ENCODE measurements around the gene KIF11. TPM values are rescaled to one million over a fixed set of nuclear protein-coding genes. Genes with fewer than 3 reads are reported as not detected.
"Not testable (repeated sequence)": the region's sequence is repeated elsewhere in the genome, so short reads cannot be mapped to it uniquely, and the experiment has no call there.

KIF11 gene
- total RNA-seq, 4 donors from 2014 or later, result 0.33 to 0.80 (median 0.40) TPM

DNA sequence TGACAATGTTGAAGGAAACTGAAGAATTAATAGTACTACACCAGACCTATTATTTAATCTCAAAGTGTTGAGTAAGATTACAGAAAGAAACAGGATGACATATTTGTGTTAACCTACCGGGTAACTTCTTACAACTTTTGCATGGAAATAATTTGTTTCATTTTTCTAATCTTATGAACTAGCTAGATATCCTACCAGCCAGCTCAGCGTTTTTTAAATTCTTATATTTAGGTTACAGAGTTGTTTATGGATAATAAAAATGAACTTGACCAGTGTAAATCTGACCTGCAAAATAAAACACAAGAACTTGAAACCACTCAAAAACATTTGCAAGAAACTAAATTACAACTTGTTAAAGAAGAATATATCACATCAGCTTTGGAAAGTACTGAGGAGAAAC is 37.0 kb downstream of the KIF11 start:
- Histone ChIP-seq H3K27me3 (no peaks in the 10 kb centered on the region), H3K9me3 (no peaks in the 10 kb centered on the region), H3K36me3 (no peaks in the 10 kb centered on the region), H3K4me3 (no peak overlapping the region), H3K27ac (replicated peaks in 1 of 4) (no peak overlapping the region), H3K4me1 (no peaks in the 10 kb centered on the region)
- DNase-seq (ENCODE audit: extremely low spot score), result no peak
- no peak for TF ChIP-seq EP300 (IDR thresholded peaks at IDR 0.05)
- TF ChIP-seq POLR2A (IDR thresholded peaks at IDR 0.05; ENCODE audit: low read depth), result no peak
- TF ChIP-seq POLR2AphosphoS5 (IDR thresholded peaks at IDR 0.05), result no peak
- TF ChIP-seq, protein P1, sequence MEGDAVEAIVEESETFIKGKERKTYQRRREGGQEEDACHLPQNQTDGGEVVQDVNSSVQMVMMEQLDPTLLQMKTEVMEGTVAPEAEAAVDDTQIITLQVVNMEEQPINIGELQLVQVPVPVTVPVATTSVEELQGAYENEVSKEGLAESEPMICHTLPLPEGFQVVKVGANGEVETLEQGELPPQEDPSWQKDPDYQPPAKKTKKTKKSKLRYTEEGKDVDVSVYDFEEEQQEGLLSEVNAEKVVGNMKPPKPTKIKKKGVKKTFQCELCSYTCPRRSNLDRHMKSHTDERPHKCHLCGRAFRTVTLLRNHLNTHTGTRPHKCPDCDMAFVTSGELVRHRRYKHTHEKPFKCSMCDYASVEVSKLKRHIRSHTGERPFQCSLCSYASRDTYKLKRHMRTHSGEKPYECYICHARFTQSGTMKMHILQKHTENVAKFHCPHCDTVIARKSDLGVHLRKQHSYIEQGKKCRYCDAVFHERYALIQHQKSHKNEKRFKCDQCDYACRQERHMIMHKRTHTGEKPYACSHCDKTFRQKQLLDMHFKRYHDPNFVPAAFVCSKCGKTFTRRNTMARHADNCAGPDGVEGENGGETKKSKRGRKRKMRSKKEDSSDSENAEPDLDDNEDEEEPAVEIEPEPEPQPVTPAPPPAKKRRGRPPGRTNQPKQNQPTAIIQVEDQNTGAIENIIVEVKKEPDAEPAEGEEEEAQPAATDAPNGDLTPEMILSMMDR (IDR thresholded peaks at IDR 0.05), result no peak
- WGBS, result 95% methylated on average over 2 of the region's 2 CpGs
- intact Hi-C loops (cut with DNase I), result no loop called here

DNA sequence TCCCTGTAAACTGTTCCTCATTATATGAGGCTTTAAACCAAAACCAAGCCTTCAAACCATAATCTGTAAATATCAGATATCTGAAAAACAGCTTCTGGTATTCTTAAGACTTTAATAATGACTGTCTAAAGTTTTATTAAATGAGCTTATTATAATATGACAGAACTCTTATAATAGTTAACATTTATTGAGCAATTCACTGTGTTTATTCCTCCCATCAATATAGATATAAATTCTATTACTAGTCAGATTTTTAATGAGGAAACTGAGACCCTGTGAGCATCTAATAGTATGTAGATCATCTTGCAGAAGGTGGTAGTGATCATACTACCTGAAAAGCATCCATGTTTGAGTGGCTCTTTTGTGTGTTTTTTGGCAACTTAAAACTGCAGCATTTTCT is 45.1 kb downstream of the KIF11 start:
- no peak for DNase-seq (ENCODE audit: extremely low spot score)
- Histone ChIP-seq H3K36me3 (no peaks in the 10 kb centered on the region), H3K4me3 (no peak overlapping the region), H3K9me3 (no peaks in the 10 kb centered on the region), H3K27me3 (no peaks in the 10 kb centered on the region), H3K4me1 (no peaks in the 10 kb centered on the region), H3K27ac (replicated peaks in 1 of 4) (no peak overlapping the region)
- TF ChIP-seq EP300 (IDR thresholded peaks at IDR 0.05) (no peak), POLR2AphosphoS5 (IDR thresholded peaks at IDR 0.05) (no peak), POLR2A (IDR thresholded peaks at IDR 0.05; ENCODE audit: low read depth) (no peak)
- TF ChIP-seq, protein P1 (IDR thresholded peaks at IDR 0.05), result no peak
- intact Hi-C loops (cut with DNase I), result no loop called here

DNA sequence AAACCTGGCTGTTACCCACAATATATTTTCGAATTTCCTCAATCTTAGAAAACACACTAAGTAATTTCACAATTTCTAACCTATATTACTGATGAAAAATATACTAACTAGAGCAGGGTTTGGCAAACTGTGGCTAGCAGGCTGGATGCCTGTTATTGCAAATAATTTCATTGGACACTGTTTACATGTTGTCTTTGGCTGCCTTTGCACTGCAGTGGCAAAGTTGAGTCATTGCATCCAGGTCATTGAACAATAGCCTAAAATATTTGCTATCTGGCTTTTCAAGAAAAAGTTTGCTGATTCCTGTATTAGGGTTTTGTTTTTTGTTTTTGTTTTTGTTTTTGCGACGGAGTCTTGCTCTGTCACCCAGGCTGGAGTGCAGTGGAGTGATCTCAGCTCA is 47.2 kb downstream of the KIF11 start:
- Histone ChIP-seq H3K27me3 (no peaks in the 10 kb centered on the region), H3K4me1 (no peaks in the 10 kb centered on the region), H3K9me3 (no peaks in the 10 kb centered on the region), H3K27ac (replicated peaks in 1 of 4) (no peak overlapping the region), H3K4me3 (no peak overlapping the region), H3K36me3 (no peaks in the 10 kb centered on the region)
- intact Hi-C loops (cut with DNase I), result no loop called here
- DNase-seq (ENCODE audit: extremely low spot score), result no peak
- whole genome bisulfite sequencing, result 95% methylated on average over 3 of the region's 3 CpGs
- TF ChIP-seq POLR2A (IDR thresholded peaks at IDR 0.05; ENCODE audit: low read depth) (no peak), POLR2AphosphoS5 (IDR thresholded peaks at IDR 0.05) (no peak), EP300 (IDR thresholded peaks at IDR 0.05) (no peak)
- TF ChIP-seq, protein P1 (IDR thresholded peaks at IDR 0.05), result no peak

DNA sequence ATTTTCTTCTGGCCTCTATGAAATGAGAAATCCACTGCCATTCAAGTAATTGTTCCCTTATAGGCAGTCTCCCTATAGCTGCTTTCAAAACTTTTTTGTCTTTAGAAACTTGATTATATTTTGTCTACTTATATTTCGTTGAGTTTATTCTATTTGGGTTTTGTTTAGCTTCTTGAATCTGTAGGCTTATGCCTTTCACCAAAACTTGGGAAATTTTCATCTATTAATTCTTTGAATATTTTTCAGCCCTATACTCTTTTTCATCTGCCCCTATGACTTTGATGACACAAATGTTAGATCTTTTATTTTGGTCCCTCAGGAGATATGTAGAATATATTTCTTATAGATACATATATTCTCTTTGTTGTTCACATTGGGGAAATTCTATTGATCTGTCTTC is 48.6 kb downstream of the KIF11 start:
- H3K36me3 ChIP-seq, result no peaks in the 10 kb centered on the region
- H3K4me3 ChIP-seq, result no peak overlapping the region
- no peaks in the 10 kb centered on the region for H3K9me3 ChIP-seq
- H3K27ac ChIP-seq (replicated peaks in 1 of 4), result no peak overlapping the region
- H3K27me3 ChIP-seq, result no peaks in the 10 kb centered on the region
- intact Hi-C loops (cut with DNase I), result no loop called here
- TF ChIP-seq EP300 (IDR thresholded peaks at IDR 0.05) (no peak), POLR2AphosphoS5 (IDR thresholded peaks at IDR 0.05) (no peak), POLR2A (IDR thresholded peaks at IDR 0.05; ENCODE audit: low read depth) (no peak)
- TF ChIP-seq, protein P1 (IDR thresholded peaks at IDR 0.05), result no peak
- no peak for DNase-seq (ENCODE audit: extremely low spot score)
- 94% methylated on average over 1 of the region's 1 CpG for WGBS
- no peaks in the 10 kb centered on the region for H3K4me1 ChIP-seq

DNA sequence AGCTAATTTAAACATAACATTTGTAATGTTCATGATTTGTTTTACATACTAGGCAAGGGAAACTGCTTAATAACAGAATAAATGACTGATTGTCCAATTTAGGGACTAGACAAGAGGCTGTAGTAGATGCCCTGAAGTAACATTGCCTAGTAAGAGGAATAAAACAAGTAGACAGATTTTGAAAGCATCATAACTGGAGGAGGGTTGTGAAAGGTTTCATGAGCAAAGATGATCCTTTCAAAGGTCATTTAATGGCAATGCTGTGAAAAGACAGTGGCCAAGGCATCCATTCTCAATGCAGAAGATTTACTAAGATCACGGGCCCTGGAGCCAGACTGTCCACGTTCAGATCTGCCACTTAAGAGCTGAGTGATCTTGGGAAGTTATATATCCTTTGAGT is 52.0 kb downstream of the KIF11 start:
- WGBS, result 95% methylated on average over 2 of the region's 2 CpGs
- Histone ChIP-seq H3K36me3 (no peaks in the 10 kb centered on the region), H3K4me1 (no peaks in the 10 kb centered on the region), H3K4me3 (no peak overlapping the region), H3K27me3 (no peaks in the 10 kb centered on the region), H3K27ac (replicated peaks in 1 of 4) (no peak overlapping the region), H3K9me3 (no peaks in the 10 kb centered on the region)
- intact Hi-C loops (cut with DNase I), result no loop called here
- no peak for DNase-seq (ENCODE audit: extremely low spot score)
- TF ChIP-seq POLR2AphosphoS5 (IDR thresholded peaks at IDR 0.05) (no peak), POLR2A (IDR thresholded peaks at IDR 0.05; ENCODE audit: low read depth) (no peak), EP300 (IDR thresholded peaks at IDR 0.05) (no peak)
- TF ChIP-seq, protein P1 (IDR thresholded peaks at IDR 0.05), result no peak

DNA sequence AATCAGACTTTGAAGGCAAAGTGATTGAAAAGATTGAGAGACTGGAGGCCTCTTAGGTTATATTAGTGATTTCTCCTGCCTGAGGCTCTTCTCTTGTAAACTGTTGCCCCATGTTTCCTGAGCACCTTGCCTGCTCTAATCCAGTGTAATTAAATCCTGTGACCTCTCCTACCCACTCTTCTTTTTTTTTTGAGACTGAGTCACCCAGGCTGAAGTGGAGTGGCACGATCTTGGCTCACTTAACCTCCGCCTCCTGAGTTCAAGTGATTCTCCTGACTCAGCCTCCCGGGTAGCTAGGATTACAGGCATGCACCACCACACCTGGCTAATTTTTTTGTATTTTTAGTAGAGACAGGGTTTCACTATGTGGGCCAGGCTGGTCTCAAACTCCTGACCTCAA is 57.9 kb downstream of the KIF11 start:
- intact Hi-C loops (cut with DNase I), result not testable (repeated sequence)

More for the DNA sequence above, 57.9 kb downstream of the KIF11 start:
- not testable (repeated sequence) for H3K4me3 ChIP-seq; H3K36me3 ChIP-seq; H3K27me3 ChIP-seq; H3K9me3 ChIP-seq; H3K4me1 ChIP-seq; DNase-seq (ENCODE audit: extremely low spot score); H3K27ac ChIP-seq (replicated peaks in 1 of 4)
- 100% methylated on average over 3 of the region's 3 CpGs for WGBS
